SW480 (cell line): ENCODE data around the gene SEMA3F.

Source experiments
- DNase-seq: peaks from one replicate; pipeline ENCODE4 v3.0.0-alpha.2; 2016; ENCODE audit warnings: low spot score

The SEMA3F gene

GRCh38 chr3:50235716-50236483 is 80.8 kb downstream of the SEMA3F start, which contains the start of gene GNAI2:
TSS of gene GNAI2 (plus strand) at chr3:50236204. CDS start at chr3:50236336, 132 bp downstream.
- peak; percentile 97 for DNase-seq

- DNase-seq: no peak
These were observed 81.5 kb downstream of the SEMA3F start for GRCh38 chr3:50236484-50237132.

- no peak for DNase-seq
These were observed 82.1 kb downstream of the SEMA3F start for GRCh38 chr3:50237133-50237651.

- peak; percentile 79 for DNase-seq
These were observed 82.8 kb downstream of the SEMA3F start for GRCh38 chr3:50237754-50238548.

- peak; percentile 45 for DNase-seq
These were observed 83.5 kb downstream of the SEMA3F start for GRCh38 chr3:50238549-50239026.
